GM06990 (cell line): Measurements from ENCODE around the gene ZNF692.

Source experiments
- DNase-seq: peaks from one replicate; pipeline ENCODE4 v3.0.0-alpha.2; 2011; ENCODE audit not compliant: insufficient read length; ENCODE audit errors: extremely low read depth
- H3K27me3 ChIP-seq: replicated peaks from 2 replicates; pipeline ENCODE4 v1.6.0; 2011; ENCODE audit warnings: low read length; ENCODE audit not compliant: control insufficient read depth, insufficient read depth
- H3K36me3 ChIP-seq: 2 replicates; pipeline ENCODE4 v1.5.1; 2011; ENCODE audit warnings: low read length; ENCODE audit not compliant: control insufficient read depth, insufficient read depth
- H3K4me3 ChIP-seq: replicated peaks from 2 replicates; pipeline ENCODE4 v1.5.1; 2011; ENCODE audit warnings: low read depth, mild to moderate bottlenecking, control low read depth, low read length
- CTCF ChIP-seq: IDR thresholded peaks from 2 replicates; pipeline ENCODE4 v1.5.1; 2011; ENCODE audit warnings: low read length, control low read depth, mild to moderate bottlenecking, inconsistent platforms; ENCODE audit not compliant: insufficient read depth, poor library complexity, severe bottlenecking

The ZNF692 gene

GRCh38 chr1:248821101-248821500 is 37.8 kb downstream of the ZNF692 start:
- Histone ChIP-seq H3K27me3 (no peaks in the 10 kb centered on the region), H3K4me3 (no peak overlapping the region), H3K36me3 (peaks cover 16% of the 10 kb centered on the region; the same call in 1 of the 2 replicates)
- no peak for DNase-seq
- TF ChIP-seq CTCF: no peak

- Histone ChIP-seq H3K4me3 (no peak overlapping the region), H3K27me3 (no peaks in the 10 kb centered on the region), H3K36me3 (peaks cover 19% of the 10 kb centered on the region)
- DNase-seq: no peak
- no peak for TF ChIP-seq CTCF
Measured at GRCh38 chr1:248820041-248820585, 38.8 kb downstream of the ZNF692 start.

GRCh38 chr1:248818505-248819374 is 40.1 kb downstream of the ZNF692 start:
- H3K27me3 ChIP-seq: no peaks in the 10 kb centered on the region
- TF ChIP-seq CTCF: no peak
- DNase-seq: no peak
- H3K4me3 ChIP-seq: no peak overlapping the region
- H3K36me3 ChIP-seq: peaks cover 24% of the 10 kb centered on the region

- TF ChIP-seq CTCF: no peak
- Histone ChIP-seq H3K36me3 (peaks cover 38% of the 10 kb centered on the region), H3K4me3 (no peak overlapping the region), H3K27me3 (no peaks in the 10 kb centered on the region)
- no peak for DNase-seq
Measured at GRCh38 chr1:248817065-248817464, 41.8 kb downstream of the ZNF692 start.

- no peak for TF ChIP-seq CTCF
- Histone ChIP-seq H3K36me3 (peaks cover 44% of the 10 kb centered on the region), H3K27me3 (no peaks in the 10 kb centered on the region), H3K4me3 (no peak overlapping the region)
- DNase-seq: no peak
Measured at GRCh38 chr1:248816042-248816851, 42.6 kb downstream of the ZNF692 start.
